GM18870 (cell line): Measurements from ENCODE around the gene CD7.

Experiments used
- ATAC-seq: cut with Tn5 transposase; IDR thresholded peaks from one replicate; pipeline ENCODE4 v1.9.1; 2021; ENCODE audit warnings: moderate library complexity; ENCODE audit not compliant: unreplicated experiment

The CD7 gene

DNA sequence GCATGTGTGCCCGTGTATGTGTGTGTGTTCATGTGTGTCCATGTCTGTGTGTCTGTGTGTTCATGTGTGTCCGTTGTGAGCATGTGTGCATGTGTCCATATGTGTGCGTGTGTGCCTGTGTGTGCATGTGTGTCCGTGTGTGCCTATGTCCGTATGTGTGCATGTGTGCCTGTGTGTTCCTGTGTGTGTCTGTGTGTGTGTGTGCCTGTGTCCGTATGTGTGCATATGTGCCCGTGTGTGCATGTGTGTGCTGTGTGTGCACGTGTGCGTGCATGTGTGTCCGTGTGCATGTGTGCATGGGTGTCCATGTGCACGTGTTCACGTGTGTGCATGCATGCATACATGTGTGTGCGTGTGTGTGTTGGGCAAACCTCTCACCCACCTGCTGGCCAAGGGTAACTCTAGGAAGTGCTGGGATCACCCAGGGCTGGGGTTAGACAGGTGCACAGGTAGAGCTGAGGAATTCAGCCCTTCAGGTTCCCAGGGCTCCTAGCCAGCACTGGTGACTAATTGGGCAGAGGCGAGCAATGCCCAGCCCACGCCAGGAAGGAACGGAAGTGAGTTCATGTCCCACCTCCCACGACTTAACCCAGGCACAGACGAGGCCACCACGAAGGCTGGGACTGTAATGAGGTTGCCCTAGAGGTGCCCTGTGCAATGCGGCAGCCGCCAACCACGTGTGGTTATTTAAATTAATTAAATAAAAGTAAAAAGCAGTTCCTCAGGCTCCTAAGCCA is 35.7 kb downstream of the CD7 start:
- no peak for ATAC-seq

DNA sequence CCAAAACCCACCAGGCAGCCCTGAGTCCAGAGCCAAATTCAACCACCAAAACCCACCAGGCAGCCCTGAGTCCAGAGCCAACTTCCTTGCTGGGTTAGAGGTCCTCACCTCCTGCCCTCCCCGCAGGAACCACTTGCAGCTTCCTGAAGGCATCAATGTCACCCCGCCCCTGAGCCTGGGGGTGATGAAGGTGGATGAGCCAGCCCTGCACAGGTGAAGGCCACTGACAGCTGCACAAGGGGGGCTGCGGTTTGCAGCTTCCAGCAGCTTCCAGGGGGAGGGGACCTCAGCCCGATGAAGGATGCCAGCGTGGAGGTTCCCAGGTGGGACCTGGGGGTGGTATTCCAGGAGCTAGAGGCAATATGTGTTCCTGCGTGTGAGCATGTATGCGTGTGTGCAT is 36.3 kb downstream of the CD7 start:
- ATAC-seq = no peak

DNA sequence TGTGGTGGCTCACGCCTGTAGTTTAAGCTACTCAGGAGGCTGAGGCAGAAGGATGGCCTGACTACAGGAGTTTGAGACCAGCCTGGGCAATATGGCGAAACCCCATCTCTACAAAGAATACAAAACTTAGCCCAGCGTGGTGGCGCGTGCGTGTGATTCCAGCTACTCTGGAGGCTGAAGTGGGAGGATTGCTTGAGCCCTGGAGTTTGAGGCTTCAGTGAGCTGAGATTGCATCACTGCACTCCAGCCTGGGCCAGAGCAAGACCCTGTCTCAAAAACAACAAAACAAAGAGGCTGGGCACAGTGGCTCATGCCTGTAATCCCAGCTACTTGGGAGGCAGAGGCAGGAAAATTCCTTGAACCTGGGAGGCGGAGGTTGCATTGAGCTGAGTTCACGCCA is 36.9 kb downstream of the CD7 start:
- ATAC-seq = no peak

DNA sequence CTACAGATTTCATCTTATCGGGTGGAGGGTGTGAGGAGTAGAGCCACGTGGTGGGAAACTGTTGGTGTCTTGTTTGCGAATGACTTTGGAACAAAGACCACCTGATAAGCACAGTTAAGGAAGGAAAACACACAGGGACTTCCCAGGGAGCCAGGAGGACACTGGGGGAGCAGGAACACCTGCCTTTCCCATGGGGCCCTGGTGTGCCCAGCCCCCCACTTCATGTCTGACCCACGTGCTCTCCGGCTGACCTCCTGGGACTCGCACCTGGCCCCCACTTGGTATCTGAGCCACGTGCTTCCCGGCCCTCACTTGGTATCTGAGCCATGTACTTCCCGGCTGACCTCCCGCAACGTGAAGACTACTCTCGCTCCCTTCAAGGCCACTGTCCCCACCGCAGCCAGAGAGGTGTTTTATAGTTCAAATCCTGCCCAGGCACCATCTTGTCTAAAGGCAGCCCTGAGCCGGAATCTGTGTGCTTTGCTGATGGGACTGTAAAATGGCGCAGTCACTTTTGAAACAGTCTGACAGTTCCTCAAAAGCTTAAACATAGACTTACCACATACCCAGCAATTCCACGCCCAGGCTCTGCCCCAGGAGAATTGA is 38.5 kb downstream of the CD7 start:
- ATAC-seq = no peak

DNA sequence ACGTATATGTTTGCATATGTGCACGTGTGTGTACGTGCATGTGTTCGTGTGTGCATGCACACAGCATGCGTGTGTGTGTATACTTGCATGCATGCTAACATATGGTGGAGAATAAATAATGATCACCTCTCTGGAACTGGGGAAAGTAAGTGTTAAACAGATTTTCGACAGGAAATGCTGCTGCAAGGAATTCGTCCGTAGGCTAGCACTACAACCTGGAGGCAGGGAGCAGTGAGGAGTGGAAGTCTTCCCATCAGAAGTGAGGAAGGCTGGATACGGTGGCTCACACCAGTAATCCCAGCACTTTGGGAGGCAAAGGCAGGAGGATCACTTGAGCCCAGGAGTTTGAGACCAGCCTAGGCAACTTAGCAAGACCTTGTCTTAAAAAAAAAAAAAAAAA is 39.1 kb downstream of the CD7 start:
- ATAC-seq = no peak

DNA sequence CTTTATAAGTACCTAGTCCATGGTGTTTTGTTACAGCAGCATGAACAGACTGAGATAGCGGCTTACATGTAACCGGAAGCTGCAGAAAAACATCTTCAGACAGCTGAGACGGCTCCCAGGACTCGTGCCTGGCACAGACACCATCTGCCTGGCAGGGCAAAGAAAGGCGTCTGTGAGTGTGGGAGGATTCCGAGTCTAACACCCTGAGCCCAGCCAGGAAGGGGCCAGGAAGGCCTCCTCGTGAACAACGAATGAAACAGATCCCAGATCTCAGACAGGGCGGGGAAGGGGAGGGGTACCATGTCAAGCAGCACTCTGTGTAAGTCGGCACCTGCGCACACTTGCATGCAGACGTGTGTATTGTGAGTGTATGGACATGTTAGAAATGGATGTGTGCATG is 39.6 kb downstream of the CD7 start:
- no peak for ATAC-seq

DNA sequence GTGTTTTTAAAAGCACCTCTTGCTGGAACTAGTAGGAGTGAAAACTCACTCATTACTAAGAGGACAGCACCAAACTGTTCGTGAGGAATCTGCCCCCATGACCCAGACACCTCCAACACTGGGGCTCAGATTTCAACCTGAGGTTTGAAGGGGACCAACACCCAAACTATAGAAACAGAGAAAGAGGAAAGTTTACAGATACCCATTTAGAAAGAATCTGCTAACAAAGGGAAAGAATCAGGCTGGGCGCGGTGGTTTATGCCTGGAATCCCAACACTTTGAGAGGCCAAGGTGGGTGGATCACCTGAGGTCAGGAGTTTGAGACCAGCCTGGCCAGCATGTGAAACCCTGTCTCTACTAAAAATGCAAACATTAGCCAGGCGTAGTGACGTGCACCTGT is 40.5 kb downstream of the CD7 start:
- no peak for ATAC-seq

DNA sequence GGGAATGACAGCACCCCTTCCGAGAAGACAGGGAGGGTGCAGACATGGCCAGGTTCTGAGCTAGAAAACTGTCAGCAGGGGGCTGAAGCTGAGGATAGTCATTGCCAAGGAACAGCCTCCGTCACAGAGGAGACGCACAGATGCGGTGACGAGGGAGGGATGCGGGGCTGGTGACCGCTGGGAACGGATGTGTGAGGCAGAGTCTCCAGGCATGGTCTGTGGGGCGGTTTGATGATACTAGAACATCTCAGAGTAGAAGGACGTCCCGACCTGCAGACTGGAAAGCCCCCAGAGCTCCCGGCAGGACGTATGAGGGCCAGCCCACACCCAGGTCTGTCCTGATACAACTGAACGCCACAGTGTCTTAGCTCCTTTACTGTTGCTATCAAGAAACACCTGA is 42.1 kb downstream of the CD7 start:
- ATAC-seq = no peak

DNA sequence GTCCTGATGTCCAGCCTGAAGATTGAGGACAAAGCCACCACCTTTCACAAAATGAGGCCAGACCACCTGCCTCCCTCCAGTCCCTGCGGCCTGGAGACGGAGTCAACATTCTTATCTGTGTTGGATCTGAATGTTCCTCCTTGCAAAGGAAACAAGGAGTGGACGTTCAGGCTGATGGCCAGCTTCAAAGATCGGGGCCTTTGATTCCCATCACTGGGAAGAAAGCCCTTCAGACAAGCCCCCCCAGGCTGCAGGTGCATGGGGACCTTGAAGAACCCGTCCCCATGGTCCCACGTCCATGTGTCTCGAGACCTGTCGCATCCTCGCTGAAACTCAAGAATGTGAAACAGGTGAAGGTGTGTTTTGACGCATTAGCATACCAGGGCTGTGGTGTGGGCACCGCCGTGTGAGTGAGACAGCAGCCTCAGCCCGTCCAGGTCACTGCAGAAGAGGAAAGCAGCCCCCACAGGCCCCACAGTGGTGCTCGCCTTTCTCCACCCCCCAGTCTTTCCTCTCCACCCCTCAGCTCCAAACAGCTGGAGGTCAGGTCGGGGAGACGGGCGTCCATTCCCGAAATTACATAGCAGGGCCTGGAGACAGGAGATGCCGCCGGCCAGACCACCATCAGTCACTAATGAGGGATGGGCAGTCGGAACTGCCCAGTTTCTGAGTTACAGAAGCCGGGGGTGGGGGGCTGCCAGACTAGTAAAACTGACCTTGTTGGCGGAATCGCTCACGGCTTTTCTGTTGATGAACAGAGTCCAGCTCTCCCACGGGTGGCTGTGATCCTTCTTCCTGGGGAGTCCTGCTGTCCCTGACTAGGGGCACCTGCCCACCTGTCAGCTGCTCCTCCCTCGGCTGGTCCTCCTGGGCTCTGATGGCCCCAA is 43.0 kb downstream of the CD7 start:
- no peak for ATAC-seq

DNA sequence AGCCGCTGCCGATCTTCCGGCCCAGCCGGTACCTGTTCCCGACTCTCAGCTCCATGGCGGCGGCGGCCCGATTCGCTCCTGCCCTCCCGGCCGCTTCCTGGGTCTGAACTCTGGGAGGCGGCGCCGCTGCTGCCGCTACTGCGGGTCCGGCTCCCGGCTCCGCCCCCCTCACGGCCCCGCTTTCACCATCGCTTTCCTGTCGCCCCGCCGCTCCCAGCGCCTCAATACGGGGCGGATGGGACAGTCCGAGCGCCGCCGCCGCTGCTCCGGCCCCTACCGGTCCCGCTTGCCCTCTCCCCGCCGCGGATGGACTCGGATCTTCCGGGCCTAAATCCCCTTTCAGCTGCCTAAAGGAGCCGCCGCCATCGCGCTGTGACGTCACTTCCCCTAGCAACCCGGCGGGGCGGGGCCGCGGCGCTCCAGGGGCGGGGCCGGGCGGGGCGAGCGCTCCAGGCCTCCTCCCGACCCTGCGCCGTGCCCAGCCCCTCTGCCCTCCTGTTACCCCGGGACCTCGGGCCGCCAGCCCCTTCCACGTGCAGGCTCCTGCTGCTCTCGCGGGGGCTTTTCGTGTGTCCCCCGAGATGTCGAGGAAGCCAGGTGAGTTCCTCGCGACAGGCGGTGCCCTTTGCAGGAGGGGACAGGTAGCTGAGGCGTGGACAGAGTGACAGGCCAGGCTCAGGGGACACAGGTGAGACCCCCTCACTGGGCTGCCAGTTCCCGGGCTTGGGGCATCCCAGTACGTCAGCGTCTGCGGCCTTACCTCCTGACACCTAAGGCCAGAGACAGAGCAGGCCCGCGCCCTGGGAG is 43.9 kb downstream of the CD7 start, which contains the start of gene CSNK1D:
CSNK1D (minus strand) TSS at position 374 of the 807 bp plus-strand sequence; CDS start at position 55, 319 bp downstream.
- ATAC-seq = no peak

DNA sequence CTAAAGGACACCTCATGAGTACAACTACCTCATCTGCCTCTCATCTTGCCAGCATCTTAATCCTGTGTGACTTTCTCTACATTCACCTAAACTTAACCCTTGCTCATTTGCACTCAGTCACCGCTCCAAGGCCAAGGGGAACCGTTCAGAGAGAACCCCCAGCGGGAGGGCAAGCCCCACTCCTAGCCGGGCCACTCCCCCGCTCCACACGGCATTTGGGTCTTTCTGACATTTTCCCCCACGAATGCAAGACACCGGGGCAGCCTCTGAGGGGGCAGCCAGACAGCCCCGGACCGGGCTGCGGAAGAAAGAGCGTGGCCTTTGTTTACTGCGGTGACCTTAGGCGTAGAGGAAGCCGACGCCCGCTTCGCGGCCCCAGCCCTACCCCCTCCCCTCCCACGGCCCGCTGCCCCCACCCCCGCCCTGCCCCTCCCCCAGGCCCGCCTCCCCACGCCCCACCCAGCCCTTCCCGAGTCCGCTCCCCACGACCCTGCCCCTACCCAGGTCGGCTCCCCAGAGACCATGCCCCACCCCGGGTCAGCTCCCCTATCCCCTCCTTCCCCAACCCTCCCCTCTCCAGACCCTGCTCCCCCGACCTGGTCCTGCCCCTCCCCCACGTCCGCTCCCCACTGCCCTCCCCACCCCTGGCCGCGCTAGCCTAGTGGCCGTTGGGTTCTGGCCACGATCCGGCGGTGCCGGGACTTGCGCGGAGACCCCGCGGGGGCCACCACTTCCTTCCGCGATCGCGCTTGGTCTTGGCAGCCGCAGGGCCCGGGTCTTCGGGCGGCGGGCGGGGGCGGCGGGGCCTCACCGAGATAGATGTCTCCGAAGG is 44.7 kb downstream of the CD7 start:
- no peak for ATAC-seq

DNA sequence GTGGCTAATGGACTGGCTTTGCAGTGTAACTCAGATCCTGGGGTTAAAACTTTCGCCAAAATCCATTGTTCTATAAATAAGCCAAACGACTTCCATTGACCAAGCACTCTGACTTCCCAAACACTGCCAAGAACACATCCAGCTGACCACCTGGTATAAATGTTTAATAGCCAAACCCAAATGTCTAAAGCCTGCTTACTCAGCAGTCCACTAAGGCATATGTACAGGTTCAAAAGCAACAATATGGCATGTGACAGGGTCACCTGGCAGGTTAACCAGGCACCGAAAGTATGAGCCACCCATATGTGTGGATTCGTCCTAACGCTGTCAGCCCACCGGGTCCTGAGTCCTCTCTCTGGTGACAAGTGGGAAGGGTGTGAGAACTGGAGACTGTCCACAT is 46.0 kb downstream of the CD7 start:
- no peak for ATAC-seq

DNA sequence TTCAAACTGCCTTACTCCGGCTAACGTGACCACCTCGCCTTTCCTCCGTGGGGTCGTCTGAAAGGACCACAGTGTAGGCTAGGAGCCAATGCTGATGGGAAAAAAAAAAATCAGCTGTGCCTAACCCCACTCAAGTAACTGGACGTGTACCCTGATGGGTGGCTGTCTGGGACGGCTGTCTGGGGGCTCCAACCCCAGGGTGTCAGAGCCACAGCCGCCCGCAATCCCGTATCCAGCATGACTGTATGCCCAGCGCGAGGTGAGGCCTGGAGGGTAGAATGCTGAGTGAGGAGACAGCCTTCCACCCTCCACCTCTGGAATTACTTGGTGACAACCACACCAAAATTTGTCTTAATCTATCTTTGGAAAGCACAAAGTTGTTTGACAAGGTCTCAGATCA is 46.8 kb downstream of the CD7 start:
- no peak for ATAC-seq

DNA sequence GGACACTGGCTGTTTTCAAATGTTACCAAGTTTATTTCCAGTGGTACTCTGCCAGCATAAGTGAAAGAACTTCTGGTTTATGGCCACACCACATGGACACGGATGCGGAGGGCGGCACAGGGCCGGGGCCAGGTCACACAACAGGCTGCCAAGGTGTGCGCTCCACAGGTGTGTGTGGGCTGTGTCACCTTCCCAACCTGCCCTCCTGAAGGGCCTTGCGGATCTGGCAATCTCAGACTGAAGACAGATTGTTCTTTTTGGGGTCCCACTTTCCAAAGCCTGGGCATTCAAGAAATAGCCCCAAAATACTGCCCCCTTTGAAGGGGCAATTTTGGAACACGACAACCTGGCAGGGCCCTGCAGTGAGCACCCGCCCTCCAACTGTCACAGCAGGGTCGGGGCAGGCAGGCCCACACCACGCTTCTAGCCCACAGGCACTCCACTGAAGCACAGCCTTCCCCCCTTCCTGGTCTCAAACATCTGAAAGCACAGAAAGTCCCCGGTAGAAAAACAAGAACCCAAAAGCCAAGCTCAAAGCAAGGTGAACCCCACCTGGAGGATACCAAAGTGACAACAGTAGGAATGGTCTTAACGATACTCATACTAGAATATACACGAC is 47.4 kb downstream of the CD7 start:
- no peak for ATAC-seq

DNA sequence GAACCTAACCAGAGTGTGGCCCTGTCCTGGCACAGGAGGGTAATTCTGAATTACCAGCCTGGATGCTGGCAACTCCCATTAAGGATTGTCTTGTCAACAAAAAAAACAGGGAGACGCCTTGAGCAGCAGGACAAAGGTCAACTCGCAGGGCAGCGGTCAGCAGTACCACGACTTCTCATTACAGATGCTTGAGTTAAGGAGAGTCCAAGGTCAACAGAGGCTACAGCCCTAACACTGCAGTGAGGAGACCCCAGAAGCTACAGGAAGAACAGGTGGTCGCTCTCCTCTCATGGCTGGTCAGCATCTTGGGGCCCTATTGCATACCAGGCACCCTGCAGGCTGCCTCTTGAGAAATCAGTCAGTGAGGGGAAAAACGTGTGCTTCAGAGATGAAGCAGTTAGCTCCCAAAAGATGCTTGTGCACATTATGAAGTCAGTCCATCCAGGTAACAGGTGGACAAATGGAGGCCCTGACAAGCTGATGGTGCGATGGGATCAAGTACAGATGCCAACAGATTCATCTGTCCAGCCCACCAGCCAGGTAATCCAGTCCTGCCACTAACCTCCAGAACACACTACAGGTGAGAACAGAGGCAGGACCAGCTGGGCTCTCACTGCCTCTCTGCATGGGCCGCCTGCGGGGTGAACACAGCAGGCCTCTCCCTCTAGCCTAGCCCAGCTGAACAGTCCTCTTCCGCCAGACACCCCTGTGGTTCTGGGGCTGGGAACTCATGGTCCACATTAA is 48.1 kb downstream of the CD7 start:
- ATAC-seq = no peak

DNA sequence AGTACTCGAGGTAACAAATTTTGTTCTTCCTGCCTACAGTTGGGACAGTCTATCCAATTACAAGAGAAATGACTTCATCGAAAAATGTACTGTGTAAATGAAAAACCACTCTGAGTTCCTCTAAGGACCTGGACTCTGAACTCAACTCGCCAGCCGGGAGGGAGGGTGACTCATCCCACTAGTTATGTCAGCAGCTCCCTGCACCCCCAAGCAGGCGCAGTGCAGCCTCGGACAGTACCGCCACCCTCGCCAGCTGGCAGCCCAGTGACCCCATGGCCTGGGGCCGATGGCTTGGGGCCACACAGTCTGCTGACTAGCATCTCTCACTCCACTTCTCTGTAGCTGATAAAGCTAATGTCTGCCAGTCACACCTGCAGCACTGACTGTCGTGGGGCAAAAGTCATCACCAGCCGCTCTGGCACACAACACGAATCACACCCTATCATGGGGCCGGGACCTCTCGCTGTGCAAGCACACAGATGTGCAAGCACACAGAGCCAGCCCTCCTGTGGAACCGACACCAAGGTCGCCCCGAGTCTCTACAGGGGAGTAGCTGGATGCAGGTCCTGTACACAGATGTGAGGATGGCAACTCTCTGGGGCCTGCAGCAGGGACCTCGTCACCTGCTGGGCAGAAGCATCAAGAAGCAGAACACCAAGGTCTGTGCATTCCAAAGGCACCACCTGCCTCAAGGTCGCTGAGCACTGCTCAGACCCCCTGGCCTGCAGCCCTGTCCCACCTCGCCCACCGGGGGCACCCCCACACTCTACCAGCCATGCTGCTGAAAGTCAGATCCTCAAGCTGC is 49.6 kb downstream of the CD7 start:
- ATAC-seq = no peak

DNA sequence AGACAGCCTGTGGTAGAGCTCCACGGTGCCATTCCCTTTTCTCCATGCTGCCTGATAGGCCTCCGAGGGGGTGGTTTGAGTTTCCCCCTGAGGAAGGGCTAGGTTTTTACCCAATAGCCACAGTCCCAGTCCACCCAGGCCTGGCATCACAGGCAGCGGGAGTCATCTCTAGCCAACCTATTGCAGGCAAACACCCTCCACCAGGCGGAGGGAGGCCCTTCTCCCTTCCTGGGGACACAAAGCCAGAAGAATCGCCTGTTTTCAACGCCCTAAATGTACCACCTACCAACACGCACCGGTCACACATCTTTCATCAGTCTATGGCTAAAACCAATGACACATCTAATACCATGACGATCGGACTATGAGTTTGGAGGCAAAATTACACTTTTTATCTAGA is 51.3 kb downstream of the CD7 start:
- ATAC-seq = no peak
